Panc1 (cell line): Measurements from ENCODE around the gene FKBP10.

ENCODE experiments used
- POLR2AphosphoS5 ChIP-seq: IDR thresholded peaks from 2 replicates; pipeline ENCODE4 v1.6.1; 2012; ENCODE audit warnings: mild to moderate bottlenecking, low read depth, low read length, moderate library complexity
- TF ChIP-seq, protein P1 (sequence below): fragments of 450-650 bp; IDR thresholded peaks from 2 replicates; pipeline ENCODE4 v1.5.1; 2017; ENCODE audit warnings: mild to moderate bottlenecking

- no peak; the same call in none of the 2 replicates for TF ChIP-seq POLR2AphosphoS5
- TF ChIP-seq, protein P1, sequence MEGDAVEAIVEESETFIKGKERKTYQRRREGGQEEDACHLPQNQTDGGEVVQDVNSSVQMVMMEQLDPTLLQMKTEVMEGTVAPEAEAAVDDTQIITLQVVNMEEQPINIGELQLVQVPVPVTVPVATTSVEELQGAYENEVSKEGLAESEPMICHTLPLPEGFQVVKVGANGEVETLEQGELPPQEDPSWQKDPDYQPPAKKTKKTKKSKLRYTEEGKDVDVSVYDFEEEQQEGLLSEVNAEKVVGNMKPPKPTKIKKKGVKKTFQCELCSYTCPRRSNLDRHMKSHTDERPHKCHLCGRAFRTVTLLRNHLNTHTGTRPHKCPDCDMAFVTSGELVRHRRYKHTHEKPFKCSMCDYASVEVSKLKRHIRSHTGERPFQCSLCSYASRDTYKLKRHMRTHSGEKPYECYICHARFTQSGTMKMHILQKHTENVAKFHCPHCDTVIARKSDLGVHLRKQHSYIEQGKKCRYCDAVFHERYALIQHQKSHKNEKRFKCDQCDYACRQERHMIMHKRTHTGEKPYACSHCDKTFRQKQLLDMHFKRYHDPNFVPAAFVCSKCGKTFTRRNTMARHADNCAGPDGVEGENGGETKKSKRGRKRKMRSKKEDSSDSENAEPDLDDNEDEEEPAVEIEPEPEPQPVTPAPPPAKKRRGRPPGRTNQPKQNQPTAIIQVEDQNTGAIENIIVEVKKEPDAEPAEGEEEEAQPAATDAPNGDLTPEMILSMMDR, result no peak
These were observed at the start of gene FKBP10 for GRCh38 chr17:41812381-41813151.
